ENCODE results near the gene NDFIP1.

The NDFIP1 gene

DNA sequence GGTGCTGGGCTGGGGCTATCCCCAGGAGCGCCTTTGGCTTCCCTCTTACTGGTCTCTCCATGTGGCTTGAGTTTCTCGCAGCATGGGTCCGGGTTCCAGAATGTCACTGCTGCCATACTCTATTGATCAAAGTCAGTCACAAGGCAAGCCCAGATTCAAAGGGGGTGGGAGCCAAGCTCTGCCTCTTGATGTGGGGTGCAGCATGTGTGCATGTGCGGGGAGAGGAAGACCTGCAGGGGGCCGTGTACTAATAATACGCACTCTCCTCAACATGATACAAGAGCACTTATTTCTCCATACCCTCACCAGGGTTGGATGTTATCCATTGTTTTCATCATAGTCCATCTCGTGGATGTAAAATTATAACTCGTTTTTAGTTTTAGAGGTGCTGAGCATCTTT is 81.2 kb downstream of the NDFIP1 start:
- DNase-seq (ENCODE audit: low spot score) = no peak

DNA sequence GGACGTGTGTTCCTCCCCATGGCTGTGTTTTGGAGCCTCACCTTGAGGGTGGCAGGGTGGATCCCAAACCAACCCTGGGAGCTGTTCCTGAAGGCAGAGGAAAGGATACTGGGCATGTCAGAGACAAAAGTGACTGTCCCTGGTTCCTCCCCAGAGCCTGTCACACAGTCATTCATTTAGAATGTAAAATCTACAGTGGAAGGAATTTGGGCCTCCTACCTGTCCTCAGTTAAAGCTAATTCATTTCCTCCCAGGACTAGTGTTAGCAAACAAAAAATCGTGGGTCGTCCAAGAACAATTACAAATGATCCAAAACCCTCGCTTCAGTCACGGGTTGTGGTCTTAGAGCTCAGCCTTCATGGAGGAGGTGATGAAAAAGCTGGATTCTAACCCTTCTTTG is 83.2 kb downstream of the NDFIP1 start:
- no peak for DNase-seq (ENCODE audit: low spot score)

DNA sequence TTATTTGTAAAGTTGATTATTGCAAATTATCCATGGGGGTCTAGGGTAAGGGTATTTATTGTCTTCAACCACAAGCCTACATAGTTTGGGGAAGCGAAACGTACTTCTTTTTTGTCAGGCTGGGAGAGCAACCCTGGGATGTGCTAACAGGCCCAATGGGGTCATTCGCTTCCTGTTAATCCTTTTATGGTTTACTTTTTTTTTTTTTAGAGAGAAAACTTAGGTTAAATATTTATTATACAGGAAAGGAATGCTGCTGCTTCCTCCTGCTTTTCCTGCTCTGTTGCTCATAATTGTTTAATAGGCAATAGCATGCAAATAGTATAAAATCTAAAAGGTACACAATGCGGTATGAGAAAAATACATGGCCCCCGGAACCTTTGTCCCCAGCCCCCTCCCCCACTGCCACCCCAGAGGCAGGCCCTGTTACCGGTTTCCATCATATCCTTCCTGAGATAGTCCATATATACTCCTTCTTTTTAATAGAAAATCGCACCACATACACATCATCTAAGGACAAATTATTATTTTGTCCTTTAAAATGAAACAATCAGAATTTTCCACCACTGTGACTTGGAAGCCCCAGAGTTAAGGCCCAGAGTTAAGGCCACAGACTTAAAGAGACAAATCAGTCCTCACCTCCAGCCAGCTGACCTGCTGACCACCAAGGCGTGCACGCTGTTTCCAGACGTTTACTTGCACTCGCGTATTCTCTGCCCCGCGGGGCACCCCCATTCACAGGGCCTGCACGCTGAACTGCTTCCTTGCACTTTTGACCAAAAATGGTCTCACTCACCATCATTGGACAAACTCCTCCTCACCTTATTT is 83.9 kb downstream of the NDFIP1 start:
- DNase-seq (ENCODE audit: low spot score) = no peak

DNA sequence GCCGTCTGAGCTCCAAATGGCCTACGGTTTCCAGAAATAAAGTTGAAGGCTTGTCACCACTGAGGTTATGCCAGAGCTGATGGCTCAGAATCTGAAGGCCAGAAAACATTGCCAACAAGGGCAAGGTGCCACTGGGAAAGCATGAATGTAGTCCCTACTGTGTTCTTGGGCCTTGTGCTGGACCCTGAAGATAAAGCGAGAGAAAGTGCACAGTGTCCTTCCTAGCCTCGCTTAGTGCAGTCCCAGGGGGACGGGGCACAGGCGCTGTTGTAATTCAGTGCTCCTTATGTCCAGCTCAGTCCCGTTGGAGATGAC is 84.5 kb downstream of the NDFIP1 start:
- DNase-seq (ENCODE audit: low spot score) = no peak

DNA sequence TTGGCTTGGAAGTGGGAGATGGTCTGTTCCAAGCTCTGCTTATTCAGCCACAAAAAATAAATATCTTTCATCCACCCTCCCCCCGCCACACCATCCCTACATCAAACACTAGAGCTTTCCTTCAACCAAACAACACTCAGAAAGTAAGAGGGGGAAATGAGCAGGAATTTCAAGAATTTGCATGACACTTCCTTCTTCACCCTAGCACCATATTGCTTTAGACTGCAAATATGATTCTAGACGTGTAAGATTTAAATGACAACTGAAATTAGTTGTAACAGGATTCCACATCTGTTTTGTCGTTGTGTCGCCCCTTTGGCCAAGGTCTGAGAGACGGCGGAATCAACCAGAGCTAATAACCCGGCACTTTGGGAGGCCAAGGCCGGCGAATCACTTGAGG is 88.5 kb downstream of the NDFIP1 start:
- no peak for DNase-seq (ENCODE audit: low spot score)

DNA sequence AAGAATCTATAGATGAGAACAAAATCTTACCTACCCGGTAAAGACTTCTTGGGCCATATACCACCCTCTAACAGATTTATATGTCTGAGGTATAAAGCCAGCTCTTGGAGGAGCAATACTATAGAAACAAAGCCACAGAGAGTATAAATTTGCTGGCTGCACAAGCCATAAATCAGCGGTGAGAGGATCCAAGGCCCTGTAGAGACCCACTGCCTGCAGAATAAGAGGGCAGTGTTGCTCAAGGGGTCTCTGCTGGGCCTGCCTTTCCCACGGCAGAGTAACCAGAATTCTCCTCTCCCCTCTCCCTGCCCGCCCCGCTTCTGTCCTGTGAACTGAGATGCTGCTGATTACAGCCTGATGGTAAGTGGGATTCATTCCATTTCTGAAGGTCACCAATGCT is 89.2 kb downstream of the NDFIP1 start:
- DNase-seq (ENCODE audit: low spot score) = no peak

DNA sequence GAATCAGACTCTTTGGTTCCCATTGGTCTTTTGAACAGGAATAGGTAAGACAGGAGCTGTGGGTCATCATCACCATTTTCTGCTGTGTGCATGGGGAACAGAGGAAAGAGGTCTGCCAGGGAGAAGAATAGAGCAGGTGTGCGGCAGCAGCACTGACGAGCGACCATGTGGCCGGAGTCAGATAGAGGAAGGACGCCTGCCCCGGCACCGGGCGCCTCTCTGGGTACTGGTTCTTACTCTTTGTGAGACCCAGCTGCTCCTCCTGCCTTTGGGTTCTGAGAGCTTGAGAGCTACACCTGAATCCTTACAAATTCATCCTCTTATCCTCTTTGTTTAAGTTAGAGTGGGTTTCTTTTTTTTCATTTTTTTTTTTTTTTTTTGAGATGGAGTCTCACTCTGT is 90.8 kb downstream of the NDFIP1 start:
- no peak for DNase-seq (ENCODE audit: low spot score)

DNA sequence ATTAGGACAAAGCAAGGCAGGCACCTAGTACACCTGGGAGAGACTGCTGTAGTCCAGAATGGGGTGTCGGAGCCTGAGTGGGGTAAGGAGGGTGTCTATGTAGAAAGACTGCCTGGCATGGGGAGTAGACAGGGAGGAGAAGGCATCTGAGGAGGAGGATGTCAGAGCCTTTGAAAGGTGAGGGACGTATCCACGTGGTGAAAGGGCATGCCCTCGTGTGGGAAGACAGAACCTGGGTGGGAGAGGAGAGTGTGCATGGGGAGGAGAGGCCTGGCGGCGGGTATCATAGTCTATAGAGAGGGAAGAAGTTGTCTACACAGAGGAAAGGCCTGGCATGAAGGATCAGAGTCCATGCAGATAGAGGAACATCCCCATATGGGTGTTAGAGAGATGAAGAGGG is 91.8 kb downstream of the NDFIP1 start:
- DNase-seq (ENCODE audit: low spot score) = no peak

DNA sequence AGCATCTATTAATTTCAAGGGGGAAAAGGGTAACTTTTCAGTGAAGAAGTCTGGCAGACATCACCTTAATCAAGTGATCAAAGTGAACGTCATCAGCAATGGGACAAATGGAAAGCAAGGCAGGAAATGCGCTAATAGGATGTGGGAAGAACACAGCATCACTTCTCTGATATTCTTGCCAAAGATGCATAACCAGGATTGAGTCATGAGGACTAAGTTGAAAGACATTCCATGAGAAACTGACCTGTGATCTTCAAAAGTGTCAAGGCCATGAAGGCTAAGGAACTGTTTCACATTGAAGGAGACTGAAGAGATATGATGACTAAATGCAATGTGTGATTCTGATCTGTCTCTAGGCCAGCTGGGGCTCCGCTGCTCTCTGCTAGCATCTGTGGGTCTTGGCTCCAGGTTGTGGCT is 92.9 kb downstream of the NDFIP1 start:
- no peak for DNase-seq (ENCODE audit: low spot score)

DNA sequence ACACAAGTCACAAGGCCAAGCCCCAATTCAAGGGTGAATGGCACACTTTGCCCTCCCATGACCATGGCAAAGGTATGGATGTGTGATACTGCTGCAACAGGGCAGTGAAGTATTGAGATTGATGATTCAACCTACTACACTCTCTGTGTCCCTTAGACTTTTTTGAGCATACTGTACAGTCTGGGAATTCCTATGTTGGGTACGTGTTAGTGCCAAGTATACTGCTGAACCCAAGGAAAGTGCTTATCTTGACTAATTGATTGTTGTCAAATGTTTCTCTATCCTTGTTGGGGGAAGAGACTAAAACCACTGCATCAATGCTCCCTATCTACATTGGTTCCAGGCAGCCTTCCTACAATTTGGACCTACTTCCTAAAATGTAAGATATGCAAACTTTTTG is 93.7 kb downstream of the NDFIP1 start:
- no peak for DNase-seq (ENCODE audit: low spot score)

Data from CD4-positive, alpha-beta T cell treated with Interleukin-6 at 100 ng/mL for 8 hours (primary cell).